Measurements from ENCODE around the gene CELF1.
"Not testable (repeated sequence)": the region's sequence is repeated elsewhere in the genome, so short reads cannot be mapped to it uniquely, and the experiment has no call there.

Gene CELF1

DNA sequence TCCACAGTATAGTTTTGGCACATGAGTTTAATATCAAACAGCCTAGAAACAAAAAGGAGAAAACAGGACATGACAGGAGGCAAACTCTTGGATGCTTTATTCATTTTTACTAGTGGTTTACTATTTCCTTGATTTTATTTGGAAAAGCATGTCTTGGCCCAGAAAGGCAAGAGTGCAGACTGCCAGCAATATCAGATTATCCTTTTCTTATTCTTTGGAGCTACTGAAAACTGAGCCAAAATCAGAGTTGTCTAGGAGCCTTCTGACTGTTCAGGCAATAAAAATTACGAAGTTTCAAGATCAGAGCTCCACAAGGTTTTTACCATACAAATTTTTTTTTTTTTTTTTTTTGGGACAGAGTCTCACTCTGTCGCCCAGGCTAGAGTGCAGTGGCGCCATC is 16.0 kb downstream of the CELF1 start:
- no peak for DNase-seq

DNA sequence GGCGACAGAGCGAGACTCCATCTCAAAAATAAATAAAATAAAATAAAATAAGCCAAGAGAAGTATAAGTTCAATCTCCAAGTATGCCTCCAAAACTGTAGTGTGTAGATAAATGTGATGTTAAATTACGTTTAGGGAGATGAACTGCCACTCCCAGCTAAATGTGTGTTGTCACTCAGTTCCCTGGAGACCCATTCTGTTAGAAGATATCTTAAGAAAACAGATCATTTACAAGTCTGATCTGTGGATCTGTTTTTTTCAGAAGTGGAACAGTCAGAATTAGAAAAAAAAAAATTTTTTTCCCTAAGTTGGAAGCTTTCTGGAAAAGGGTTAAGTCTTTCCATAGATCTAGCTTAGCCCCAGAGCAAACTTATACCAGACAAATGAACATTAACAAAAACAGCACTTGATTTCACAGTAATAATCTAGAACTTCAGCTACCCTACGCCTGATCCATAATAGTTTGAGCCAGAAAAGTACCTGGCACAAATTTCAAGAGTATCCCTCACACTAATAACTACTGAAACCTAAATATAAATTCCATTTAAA is 18.2 kb downstream of the CELF1 start:
- no peak for DNase-seq

DNA sequence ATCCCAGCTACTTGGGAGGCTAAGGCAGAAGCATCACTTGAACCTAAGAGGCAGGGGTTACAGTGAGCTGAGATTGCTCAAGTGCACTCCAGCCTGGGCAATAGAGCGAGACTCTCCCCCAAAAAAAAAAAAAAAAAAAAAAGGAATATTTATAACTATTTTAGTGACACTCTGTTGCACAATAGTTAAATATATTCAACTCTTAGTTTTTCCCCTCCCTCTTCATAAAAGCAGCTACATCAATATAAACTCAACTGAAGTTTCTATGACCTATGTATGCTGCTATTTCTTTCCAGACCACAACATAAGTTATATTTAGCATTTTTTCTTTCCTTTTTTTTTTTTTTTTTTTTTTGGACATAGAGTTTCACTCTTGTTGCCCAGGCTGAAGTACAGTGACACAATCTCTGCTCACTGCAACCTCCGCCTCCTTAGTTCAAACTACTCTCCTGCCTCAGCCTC is 19.2 kb downstream of the CELF1 start:
- no peak for DNase-seq

DNA sequence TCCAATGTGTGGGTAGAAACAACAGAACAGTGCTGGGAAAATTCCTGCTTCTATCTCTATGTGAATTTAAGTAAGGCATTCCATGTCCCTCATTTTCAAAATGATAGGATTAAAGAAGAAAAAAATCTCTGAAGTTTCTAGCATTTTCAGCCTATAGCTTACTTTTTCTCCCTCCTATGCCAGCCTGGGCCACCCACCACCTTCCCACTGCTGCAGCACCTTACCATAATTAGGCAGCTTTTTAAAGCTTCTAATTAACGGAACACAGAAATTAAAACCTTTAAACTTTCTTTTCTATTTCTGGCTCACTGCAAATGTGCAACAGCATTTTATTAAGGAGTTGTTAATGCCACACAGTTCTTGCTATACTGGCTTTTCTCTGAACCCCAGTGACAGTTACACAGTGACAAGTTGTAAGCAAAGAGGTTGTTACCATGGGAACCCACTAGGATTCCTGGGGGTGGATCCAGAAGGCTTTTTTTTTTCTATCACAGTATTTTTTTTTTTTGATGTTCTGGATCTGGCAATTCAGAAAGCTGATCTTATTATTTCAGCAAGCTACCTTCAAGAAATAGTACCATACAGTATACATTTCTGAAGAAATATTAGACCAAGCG is 20.2 kb downstream of the CELF1 start:
- no peak for DNase-seq

DNA sequence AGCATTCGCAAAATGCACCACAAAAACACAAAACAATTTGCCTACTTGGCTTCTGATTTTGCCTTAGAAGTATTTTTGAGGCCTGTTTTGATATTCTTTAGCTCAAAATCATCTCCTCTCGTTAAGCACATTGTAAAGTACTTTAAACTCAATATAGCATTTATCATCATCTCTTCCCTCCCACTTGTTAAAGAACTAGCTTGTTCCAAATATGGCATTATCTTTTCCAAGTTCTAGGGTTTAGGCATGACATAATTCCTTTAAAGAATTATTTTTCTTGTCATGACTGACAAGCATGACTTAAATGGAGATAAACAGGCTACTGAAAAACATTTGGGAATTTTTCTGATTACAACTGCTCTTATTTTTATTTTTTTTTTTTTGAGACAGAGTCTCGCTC is 21.3 kb downstream of the CELF1 start:
- no peak for DNase-seq

DNA sequence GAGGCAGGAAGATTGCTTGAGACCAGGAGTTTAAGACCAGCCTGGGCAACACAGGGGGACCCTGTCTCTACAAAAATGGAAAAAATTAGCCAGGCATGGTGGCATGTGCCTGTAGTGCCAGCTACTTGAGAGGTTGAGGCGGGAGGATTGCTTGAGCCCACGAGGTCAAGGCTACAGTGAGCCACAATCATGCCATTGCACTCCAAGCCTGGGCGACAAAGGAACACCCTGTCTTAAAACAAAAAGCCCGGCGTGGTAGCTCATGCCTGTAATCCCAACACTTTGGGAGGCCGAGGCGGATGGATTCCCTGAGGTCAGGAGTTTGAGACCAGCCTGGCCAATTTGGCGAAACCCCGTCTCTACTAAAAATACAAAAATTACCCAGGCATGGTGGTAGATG is 22.2 kb downstream of the CELF1 start:
- DNase-seq: not testable (repeated sequence)

DNA sequence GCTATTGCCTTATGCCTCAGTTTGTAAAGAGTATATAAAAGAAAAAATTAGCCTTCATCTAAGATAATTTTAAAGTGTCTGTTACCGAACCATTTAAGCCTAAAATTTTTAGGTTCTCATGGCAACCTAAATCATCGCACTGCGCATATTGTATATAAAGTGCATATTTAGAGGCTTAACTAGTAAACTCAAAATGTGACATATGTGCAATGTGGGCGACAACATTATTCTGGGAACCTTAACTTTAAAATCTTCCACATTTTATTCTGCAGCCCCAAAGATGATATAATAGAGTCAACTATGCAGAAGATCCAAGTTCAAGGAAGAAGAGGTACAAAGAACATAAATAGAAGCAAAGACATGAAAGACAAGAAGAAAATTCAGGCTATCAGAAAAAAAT is 23.0 kb downstream of the CELF1 start:
- no peak for DNase-seq

DNA sequence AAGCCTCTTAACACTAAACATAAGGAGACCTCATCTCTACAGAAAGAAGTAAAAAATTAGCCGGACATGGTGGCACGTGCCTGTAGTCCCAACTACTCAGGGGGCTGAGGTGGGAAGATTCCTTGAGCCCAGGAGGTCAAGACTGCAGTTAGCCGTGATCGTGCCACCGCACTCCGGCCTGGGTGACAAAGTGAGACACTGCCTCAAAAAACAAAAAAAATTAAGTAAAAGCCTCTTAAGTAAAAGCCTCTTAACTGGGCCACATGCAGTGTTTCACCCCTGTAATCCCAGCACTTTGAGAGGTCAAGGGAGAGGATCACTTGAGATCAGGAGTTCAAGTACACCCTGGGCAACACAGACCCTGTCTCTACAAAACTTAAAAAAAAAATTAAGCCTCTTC is 25.7 kb downstream of the CELF1 start:
- DNase-seq: no peak

DNA sequence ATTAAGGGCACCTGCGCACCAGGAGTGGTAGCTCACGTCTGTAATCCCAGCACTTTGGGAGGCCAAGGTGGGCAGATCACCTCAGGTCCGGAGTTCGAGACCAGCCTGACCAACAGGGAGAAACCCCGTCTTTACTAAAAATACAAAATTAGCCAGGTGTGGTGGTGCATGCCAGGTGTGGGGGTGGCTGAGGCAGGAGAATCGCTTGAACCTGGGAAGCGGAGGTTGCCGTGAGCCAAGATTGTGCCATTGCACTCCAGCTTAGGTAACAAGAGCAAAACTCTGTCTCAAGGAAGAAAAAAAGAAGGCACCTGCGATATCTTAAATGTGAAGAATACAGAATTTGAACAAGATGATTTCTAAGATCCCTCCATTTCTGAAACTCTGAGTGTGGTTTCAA is 26.9 kb downstream of the CELF1 start:
- not testable (repeated sequence) for DNase-seq

DNA sequence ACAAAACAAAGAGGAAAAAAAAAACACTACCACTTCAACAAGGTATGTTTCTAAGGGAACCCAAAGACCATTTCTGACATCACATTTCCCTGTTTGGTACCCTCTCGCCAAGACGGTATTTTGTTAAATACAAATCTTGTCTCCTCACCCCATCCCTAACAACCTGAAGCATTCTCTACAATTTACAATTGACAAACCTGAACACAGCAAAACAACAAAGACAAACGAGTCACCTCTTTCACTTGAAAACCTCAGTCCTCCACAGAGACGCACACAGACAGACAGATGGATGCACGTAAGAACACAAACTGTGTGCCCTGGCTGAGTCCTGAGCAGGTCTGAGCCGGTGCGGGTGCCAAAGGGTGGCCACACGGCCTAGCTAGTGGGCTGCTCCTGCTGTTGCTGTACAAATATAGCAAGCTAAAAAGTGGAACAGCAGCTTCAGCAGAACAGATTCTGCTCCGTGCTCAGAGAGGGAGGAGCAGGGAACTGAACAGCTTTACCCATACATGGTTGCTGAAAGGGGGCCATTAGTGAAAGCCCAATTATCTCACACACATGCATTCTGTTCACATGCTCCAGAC is 28.5 kb downstream of the CELF1 start:
- DNase-seq: no peak

DNA sequence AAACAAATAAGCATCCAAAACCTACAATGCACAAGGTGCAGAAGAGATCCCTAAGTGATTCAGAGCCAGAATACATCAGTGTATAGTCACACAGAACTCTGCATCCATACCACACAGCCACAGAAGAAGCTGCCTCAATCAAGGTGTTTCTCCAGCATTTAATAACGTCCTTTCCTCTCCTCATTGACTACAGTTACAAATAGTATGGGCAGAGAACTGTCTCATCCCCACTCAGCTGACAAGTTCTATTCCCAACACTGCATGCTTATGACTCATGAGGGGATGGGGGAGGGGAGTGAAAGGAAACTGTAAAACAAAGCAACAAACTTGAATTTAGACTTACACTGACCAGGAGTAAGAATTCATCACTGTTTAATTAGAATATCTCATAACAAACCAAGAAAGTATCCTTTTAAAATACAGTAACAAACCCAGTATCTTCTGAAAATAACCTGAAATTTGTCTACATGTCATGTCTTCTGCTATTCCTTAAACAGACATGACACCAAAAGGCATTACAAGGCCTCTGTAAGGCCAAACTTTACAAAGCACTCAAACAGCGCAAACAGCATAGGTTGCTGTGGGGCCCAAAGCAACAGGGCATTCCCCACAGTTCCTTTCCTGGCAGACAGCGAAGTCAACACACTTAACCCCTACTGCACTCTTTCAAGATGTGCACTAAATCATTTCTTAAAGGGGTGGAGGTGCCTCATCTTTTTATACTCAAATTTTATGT is 29.3 kb downstream of the CELF1 start:
- DNase-seq: no peak

DNA sequence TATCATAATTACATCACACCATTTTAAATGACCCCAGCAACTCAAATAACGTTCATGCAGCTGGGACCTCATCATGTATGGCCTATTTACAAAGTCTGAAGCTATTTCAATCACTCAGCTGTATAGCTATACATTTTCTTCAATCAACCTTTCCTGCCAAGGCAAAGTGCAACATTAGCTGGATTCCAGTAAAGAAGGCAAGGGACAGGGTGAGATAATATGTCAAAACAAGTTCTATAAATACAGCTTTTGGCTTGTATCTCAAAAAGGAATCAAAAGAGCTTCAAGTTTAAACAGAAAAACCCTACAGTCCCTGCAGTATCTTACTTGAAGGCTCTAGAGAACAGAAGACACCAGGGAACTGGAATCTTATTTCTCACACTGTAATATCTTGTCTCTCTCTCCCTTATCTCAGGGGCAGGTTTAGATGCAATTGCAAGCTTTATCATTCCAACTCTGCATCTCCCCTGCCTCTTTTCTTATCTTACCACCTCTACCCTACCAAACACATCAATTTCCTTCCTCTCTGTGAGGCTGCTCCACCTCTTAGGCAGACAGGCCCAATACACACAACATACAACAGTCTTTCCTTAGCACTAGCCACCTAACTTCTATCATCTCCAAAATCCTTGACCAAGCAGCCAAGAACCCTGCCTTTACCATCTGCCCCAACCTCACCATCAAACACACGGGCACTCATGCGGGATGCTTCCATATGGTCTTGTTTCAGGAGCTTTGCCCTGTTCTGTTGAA is 34.5 kb downstream of the CELF1 start:
- no peak for DNase-seq

DNA sequence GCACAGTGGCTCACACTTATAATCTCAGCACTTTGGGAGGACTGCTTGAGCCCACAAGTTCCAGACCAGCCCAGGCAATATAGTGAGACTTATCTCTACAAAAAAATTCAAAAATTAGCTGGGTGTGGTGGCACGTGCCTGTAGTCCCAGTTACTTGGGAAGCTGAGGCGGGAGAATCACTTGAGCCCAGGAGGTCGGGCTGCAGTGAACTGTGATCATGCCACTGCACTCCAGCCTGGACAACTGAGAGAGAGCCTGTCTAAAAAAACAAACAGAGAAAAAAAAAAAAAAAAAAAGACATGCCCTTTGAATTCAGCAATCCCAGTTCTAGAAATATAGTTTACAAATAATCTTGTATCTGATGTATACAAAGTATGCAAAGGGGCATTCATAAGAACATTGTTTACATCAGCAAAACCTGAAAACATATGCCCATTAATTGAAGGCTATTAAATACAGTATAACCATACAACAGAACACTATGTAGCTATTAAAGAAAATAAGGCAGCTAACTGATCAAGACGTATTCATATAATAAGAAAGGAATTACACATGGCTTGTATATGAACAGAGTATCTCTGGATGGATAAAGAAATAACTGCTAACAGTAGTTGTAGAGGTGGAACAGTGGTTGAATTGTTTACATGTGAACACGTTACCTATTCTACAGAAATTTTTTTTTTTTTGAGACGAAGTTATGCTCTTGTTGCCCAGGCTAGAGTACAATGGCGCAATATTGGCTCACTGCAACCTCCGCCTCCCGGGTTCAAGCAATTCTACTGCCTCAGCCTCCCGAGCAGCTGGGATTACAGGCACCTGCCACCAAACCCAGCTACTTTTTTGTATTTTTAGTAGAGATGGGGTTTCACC is 35.7 kb downstream of the CELF1 start:
- no peak for DNase-seq

DNA sequence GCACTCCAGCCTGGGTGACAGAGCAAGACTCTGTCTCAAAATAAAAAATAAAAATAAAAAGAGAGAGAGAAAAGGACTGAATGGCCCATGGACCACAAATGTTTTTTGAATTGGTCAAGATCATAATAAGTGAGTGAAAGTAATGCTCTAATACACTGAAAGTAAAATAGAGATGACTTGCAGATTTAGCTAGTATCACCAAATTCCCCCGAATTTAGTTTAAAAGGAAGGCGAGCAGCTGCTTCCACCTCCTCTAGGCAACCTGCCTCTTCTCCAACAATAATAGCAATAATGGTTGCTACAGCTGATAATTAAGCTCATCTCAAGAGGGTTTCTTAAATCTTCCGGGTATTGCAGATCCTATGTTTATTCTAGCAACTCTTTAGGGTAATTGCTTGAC is 36.8 kb downstream of the CELF1 start:
- DNase-seq: no peak

DNA sequence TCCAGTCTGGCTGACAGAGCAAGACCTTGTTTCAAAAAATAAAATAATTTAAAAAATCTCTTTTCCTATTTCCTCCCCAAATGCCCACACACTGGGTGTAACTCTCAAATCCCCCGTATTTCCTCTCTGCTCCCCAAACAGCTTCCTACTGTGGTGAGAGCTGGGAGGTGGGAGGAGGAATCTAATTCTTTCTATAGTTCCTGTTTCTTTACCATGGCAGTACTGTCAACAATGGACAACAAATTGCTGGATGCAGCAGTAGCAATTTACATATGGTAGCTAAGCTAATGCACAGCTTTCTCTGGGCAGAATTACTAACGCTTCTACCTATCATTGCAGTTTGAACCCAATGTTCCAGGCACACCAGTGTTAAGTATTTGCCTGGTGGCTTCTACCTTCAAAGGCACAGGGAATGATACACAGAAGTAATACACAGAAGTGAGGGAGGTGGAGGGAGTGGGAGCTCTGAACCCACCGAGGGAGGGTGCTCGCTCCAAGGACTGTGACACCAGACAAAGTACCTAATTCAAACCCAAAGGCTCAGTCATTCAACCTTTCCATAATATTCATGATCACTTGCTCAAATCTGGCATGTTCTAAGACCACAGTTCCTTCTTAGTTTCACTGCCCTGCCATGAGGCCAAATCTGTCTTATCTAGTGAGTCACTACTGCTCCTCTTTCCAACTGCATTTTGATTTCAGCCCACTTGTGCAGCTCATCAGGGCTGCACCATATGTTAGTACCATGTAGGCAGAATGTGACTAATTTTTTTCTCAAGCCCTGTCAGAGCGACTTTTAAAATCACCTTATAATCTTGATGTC is 37.9 kb downstream of the CELF1 start:
- peak; percentile 28 for DNase-seq

DNA sequence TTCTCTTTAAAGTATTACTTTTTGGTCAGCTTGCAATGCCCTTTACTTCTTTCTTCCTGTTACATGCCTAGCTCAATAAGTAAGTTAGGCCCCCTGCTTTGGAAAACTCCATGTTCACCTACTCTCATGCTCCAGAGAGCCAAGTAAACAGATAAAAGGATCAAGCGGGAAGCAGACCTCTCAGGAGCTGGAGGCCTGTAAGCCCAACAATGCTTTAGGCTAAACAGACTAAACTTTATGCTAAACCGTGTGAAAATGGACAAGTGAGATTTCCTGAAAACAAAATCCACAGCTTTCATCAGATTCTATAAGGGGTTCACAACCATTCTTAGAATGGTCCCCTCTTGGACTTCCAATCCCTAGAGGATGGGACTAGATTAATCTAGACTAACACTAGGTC is 40.2 kb downstream of the CELF1 start:
- no peak for DNase-seq

DNA sequence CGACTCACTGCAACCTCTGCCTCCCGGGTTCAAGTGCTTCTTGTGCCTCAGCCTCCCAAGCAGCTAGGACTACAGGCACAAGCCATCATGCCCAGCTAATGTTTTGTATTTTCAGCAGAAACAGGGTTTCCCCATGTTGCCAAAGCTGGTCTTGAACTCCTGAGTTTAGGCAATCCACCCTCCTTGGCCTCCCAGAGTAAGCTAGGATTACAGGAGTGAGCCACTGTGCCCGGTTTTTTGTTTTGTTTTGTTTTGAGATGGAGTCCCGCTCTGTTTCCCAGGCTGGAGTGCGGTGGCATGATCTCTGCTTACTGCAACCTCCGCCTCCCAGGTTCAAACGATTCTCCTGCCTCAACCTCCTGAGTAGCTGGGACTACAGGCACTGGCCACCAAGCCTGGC is 41.0 kb downstream of the CELF1 start:
- no peak for DNase-seq

DNA sequence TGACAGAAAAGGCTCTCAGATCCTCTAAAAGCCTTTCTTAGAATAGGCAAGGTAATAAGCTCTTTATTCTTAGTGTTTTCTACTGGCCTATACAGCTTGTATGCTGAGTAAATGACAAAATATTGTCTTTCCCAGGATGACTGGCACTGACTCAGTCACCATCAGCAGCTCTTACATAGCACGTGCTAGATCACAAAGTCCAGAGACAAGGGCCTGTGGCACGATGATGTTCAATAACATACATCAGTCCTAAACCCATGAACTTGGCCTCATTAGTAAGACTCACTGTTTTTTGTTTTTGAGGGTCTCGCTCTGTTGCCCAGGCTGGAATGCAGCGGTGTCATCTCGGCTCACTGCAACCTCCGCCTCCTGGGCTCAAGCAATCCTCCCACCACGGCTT is 42.7 kb downstream of the CELF1 start:
- no peak for DNase-seq

DNA sequence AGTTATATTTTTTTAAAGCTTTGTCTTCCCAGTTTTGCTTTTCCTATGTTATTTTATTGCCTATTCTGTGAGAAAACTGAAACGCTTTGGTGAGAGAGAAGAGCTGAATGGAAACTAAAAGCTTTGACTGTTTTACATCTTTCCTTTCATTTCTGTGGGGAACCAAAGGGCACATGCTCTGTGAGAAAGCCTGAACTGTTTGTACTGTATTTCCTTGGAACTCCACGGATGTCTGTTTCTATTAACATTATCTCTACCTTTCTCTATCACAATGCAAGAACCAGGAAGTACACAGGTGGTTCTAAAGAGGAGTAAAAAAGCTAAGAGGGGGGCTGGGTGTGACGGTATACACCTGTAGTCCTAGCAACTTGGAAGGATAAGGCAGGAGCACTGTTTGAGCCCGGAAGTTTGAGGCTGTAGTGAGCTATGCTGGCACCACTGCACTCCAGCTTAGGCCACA is 43.8 kb downstream of the CELF1 start:
- no peak for DNase-seq

DNA sequence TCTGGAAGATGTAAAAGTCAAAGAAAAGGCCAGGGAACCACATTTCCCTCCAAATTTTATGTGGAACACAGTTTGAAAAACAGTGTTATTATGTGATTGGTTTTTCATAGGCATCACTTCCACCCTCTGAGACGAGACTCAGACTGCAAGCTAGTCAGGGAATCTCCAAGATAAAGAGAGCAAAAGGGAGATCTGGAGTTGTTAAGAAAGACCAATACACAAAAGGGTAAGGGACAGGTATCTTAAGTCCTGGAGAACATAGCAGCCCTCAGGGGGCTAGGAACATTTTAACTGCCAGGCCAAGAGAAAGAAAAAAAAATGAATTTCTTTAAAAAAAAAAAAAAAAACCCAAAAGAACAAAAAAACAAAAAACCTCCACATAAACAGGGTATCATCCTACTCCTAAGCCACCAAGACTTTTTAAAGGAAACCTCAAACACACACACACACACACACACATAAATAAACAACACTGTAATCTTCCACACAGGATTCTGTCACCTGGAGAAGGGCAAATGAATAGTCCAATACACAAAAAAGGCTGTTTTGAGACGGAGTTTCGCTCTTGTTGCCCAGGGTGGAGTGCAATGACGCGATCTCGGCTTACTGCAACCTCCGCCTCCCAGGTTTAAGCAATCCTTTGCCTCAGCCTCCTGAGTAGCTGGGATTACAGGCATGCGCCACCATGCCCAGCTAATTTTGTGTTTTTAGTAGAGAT is 44.5 kb downstream of the CELF1 start:
- no peak for DNase-seq
